COLO668 (cell line): Measurements from ENCODE around the gene LOXL4.

Source experiments
- DNase-seq: peaks from one replicate; lab custom pipeline; 2025; ENCODE audit not compliant: unreplicated experiment; lab: John Stamatoyannopoulos, UW

Gene LOXL4

GRCh38 chr10:98265403-98266378 is 2.3 kb downstream of the LOXL4 start:
- no peak for DNase-seq

GRCh38 chr10:98264378-98265065 is 3.5 kb downstream of the LOXL4 start:
- DNase-seq, result no peak

GRCh38 chr10:98263088-98263487 is 4.9 kb downstream of the LOXL4 start:
- DNase-seq, result no peak

- DNase-seq, result peak; percentile 56
These were observed 5.4 kb downstream of the LOXL4 start for GRCh38 chr10:98262571-98262970.

GRCh38 chr10:98261436-98262277 is 6.3 kb downstream of the LOXL4 start:
- no peak for DNase-seq

- no peak for DNase-seq
These were observed 7.2 kb downstream of the LOXL4 start for GRCh38 chr10:98260752-98261151.

GRCh38 chr10:98260350-98260749 is 7.6 kb downstream of the LOXL4 start:
- DNase-seq, result no peak

- no peak for DNase-seq
These were observed 8.2 kb downstream of the LOXL4 start for GRCh38 chr10:98259606-98260315.

GRCh38 chr10:98258683-98259454 is 9.1 kb downstream of the LOXL4 start:
- peak; percentile 2 for DNase-seq

GRCh38 chr10:98257961-98258360 is 10.0 kb downstream of the LOXL4 start:
- DNase-seq, result no peak

GRCh38 chr10:98257198-98257597 is 10.8 kb downstream of the LOXL4 start:
- DNase-seq, result no peak

GRCh38 chr10:98256692-98257091 is 11.3 kb downstream of the LOXL4 start:
- no peak for DNase-seq

- no peak for DNase-seq
These were observed 12.7 kb downstream of the LOXL4 start for GRCh38 chr10:98255146-98255877.

GRCh38 chr10:98254234-98254974 is 13.6 kb downstream of the LOXL4 start:
- DNase-seq, result no peak

- DNase-seq, result no peak
These were observed 14.5 kb downstream of the LOXL4 start for GRCh38 chr10:98253499-98253898.

- no peak for DNase-seq
These were observed 15.5 kb downstream of the LOXL4 start for GRCh38 chr10:98252464-98252863.

GRCh38 chr10:98251399-98251798 is 16.6 kb downstream of the LOXL4 start:
- no peak for DNase-seq

- no peak for DNase-seq
These were observed 18.9 kb downstream of the LOXL4 start for GRCh38 chr10:98249134-98249533.
